Dedifferentiated amniotic fluid mesenchymal stem cell (primary cell): ENCODE data around the gene PTPRN2.
"Not testable (repeated sequence)": the region's sequence is repeated elsewhere in the genome, so short reads cannot be mapped to it uniquely, and the experiment has no call there.

Experiments
- DNase-seq: peaks from one replicate; pipeline ENCODE4 v3.0.0-alpha.2; 2016; ENCODE audit errors: extremely low spot score

Gene PTPRN2

GRCh38 chr7:158366916-158367633 is 220.5 kb downstream of the PTPRN2 start:
- DNase-seq: no peak

- no peak for DNase-seq
These were observed 221.3 kb downstream of the PTPRN2 start for GRCh38 chr7:158366346-158366745.

- DNase-seq: no peak
These were observed 222.4 kb downstream of the PTPRN2 start for GRCh38 chr7:158365267-158365666.

GRCh38 chr7:158364451-158364850 is 223.2 kb downstream of the PTPRN2 start:
- no peak for DNase-seq

GRCh38 chr7:158362912-158363905 is 224.4 kb downstream of the PTPRN2 start:
- no peak for DNase-seq

GRCh38 chr7:158362001-158362400 is 225.6 kb downstream of the PTPRN2 start:
- no peak for DNase-seq

- no peak for DNase-seq
These were observed 226.2 kb downstream of the PTPRN2 start for GRCh38 chr7:158361326-158361946.

- DNase-seq: no peak
These were observed 228.5 kb downstream of the PTPRN2 start for GRCh38 chr7:158358926-158359645.

- no peak for DNase-seq
These were observed 229.5 kb downstream of the PTPRN2 start for GRCh38 chr7:158357898-158358821.

GRCh38 chr7:158357106-158357897 is 230.3 kb downstream of the PTPRN2 start:
- DNase-seq: no peak

- no peak for DNase-seq
These were observed 231.2 kb downstream of the PTPRN2 start for GRCh38 chr7:158356454-158356853.

GRCh38 chr7:158355456-158356065 is 232.1 kb downstream of the PTPRN2 start:
- DNase-seq: no peak

- no peak for DNase-seq
These were observed 232.8 kb downstream of the PTPRN2 start for GRCh38 chr7:158354861-158355260.

GRCh38 chr7:158353606-158354570 is 233.7 kb downstream of the PTPRN2 start:
- no peak for DNase-seq

GRCh38 chr7:158351899-158352729 is 235.5 kb downstream of the PTPRN2 start:
- not testable (repeated sequence) for DNase-seq

GRCh38 chr7:158351481-158351880 is 236.1 kb downstream of the PTPRN2 start:
- no peak for DNase-seq

- no peak for DNase-seq
These were observed 236.6 kb downstream of the PTPRN2 start for GRCh38 chr7:158351051-158351450.
